Neural progenitor cell (in vitro differentiated cells): Measurements from ENCODE around the gene OR4X1.

ENCODE experiments used
- CTCF ChIP-seq: fragments of 200-600 bp; sonication (generic); IDR thresholded peaks from 2 replicates; pipeline ENCODE4 v1.5.1; 2017; ENCODE audit warnings: antibody characterized with exemption, mild to moderate bottlenecking
- EZH2 ChIP-seq: fragments of 200-600 bp; sonication (generic); IDR thresholded peaks from 2 replicates; pipeline ENCODE4 v1.6.1; 2017; ENCODE audit warnings: antibody characterized with exemption, mild to moderate bottlenecking, moderate library complexity
- EZH2phosphoT487 ChIP-seq: fragments of 200-600 bp; sonication (generic); IDR thresholded peaks from 2 replicates; pipeline ENCODE4 v1.6.1; 2017; ENCODE audit warnings: antibody characterized with exemption

- TF ChIP-seq CTCF (no peak), EZH2 (no peak), EZH2phosphoT487 (no peak)
These were observed 25.9 kb upstream of the OR4X1 start for GRCh38 chr11:48237727-48238126.
